NCI-H526 treated with DMSO at 0.1 percent for 48 hours (cell line): ENCODE data around the gene HIRIP3.
A peak's percentile ranks its signal among the peaks of the same experiment; 100 is the strongest.

Source experiments
- DNase-seq: peaks from one replicate; lab custom pipeline; 2025; lab: John Stamatoyannopoulos, UW

Gene HIRIP3

GRCh38 chr16:29996766-29997250, 1.4 kb upstream of the HIRIP3 start:
- no peak for DNase-seq

DNA sequence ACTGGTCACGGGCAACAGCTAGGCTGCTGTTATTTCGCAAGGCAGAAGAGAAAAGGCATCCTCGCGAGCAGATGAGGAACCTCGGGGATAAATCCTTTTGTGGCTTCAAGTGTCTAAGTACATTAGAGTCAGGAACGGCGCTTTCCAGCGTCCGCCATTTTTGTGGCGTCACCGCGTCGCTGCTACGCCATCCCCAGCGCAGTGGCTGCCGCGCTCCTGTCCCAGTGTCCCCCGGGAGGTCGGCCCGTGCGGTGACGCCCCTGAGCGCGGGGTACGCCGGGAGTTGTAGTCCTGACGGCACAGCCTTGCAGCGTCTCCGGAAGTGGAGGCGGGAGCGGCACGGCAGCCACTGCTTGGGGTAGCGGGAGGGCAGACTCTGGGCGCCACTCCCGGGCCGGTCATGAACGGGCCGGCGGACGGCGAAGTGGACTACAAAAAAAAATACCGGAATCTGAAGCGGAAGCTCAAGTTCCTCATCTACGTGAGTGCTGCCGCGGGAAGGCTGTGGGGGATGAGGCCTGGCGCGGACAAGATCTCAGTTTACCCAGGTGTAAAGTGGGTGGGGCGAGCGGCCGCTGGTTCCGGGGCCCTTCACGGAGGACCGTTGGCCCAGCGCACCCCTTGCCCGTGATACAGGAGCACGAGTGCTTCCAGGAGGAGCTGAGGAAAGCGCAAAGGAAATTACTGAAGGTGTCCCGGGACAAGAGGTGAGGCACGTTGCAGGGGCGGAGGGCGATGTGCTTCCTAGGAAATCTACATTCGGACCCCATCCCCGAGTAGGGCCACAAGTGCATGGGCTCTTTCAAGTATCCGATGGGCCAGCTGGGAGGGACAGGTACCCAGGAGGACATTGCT, 721 bp upstream of the HIRIP3 start, which contains the start of gene INO80E:
Gene INO80E, plus strand, starts transcription at position 331 of the 855 bp plus-strand sequence. Its CDS starts 70 bp downstream, at position 401.
- DNase-seq: peak; percentile 90

GRCh38 chr16:29994600-29995323, 655 bp downstream of the HIRIP3 start:
- DNase-seq: no peak

GRCh38 chr16:29993903-29994599, 1.4 kb downstream of the HIRIP3 start:
- no peak for DNase-seq

- no peak for DNase-seq
Measured at GRCh38 chr16:29993191-29993902, 2.1 kb downstream of the HIRIP3 start.

DNA sequence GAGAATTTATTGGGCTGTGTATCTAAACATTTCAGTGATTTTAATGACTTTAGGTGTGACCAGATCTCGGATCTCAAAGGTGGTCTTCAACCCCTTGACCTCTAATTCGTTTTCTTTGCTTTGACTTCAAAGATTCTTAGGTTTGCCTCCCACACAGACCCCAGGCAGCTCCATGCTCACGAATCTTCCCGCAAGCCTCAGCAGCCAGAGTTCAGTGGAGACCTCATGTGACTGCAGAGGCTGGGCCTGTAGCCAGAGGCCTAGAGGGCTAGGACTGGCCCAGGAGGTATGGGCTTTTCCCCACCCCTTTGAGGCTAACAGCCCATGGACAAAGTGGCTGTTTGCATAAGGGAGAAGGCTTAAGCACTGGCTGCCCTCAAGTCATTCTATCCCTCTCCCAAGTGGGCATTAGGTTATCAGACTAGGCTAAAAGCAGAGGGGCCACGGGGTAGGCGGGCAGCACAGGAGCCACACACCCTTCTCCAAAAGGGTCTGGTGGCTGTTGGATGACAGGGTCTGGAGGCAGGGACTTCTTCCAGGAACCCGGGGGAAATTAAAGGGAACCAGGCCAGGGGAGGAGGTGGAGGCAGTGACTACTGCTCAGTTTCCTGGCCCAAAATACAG, 3.0 kb downstream of the HIRIP3 start:
- no peak for DNase-seq

- no peak for DNase-seq
Measured at GRCh38 chr16:29991571-29991904, 3.9 kb downstream of the HIRIP3 start.

DNA sequence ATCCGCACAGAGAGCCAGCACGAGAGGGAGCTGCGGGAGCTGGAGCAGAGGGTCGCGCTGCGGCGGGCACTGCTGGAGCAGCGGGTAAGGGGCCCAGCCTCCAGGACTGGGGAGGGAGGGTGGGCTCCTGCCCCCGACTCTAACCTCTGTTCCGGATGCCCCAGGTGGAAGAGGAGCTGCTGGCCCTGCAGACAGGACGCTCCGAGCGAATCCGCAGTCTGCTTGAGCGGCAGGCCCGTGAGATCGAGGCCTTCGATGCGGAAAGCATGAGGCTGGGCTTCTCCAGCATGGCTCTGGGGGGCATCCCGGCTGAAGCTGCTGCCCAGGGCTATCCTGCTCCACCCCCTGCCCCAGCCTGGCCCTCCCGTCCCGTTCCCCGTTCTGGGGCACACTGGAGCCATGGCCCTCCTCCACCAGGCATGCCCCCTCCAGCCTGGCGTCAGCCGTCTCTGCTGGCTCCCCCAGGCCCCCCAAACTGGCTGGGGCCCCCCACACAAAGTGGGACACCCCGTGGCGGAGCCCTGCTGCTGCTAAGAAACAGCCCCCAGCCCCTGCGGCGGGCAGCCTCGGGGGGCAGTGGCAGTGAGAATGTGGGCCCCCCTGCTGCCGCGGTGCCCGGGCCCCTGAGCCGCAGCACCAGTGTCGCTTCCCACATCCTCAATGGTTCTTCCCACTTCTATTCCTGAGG, 4.4 kb downstream of the HIRIP3 start:
- no peak for DNase-seq

GRCh38 chr16:29990034-29990433, 5.4 kb downstream of the HIRIP3 start:
- DNase-seq: no peak

- DNase-seq: no peak
Measured at GRCh38 chr16:29989111-29989858, 6.1 kb downstream of the HIRIP3 start.

DNA sequence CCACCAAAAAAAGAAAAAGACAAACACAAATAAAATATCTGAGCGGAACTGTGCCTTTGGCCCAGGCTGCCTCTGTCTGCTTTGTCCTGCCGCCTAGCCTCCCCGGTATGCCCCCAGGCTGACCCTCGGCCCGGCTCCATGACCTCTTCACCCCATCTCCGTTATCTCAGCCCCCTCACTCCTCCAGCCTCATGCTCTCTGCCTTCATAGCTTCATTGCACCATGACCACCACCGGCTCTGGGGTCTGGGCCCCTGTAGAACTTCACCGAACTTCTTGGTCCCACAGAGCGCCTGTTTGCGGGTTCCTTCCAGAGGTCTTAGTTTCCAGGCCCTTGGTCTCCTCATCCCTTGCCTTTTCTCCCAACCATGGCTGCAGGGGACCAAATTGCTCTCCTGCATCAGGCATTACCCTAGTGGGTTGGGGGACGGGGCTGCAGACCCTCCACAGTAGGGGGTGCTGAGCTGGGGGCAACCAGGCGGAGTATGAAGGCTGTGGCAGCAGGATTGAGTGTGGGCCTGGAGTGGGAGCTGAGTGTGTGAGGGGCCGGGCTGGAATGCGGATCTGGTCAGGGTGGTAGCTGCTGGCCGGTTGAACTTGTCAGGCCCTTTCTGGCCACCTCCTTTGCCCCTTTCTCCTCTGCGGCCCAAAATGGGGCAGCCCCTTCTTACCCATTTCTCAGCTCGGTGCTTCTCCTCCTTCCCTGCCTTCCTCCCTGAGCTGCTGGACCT, 6.9 kb downstream of the HIRIP3 start:
- no peak for DNase-seq

GRCh38 chr16:29987371-29988085, 7.9 kb downstream of the HIRIP3 start:
- DNase-seq: no peak

- DNase-seq: no peak
Measured at GRCh38 chr16:29986931-29987330, 8.5 kb downstream of the HIRIP3 start.

DNA sequence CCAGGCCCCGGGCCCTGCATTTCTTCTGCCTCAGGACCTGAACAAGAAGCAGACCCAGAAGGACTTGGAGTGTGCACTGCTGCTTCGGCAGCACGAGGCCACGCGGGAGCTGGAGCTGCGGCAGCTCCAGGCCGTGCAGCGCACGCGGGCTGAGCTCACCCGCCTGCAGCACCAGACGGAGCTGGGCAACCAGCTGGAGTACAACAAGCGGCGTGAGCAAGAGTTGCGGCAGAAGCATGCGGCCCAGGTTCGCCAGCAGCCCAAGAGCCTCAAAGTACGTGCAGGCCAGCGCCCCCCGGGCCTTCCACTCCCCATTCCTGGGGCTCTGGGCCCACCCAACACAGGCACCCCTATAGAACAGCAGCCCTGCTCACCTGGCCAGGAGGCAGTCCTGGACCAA, 9.2 kb downstream of the HIRIP3 start:
- no peak for DNase-seq

DNA sequence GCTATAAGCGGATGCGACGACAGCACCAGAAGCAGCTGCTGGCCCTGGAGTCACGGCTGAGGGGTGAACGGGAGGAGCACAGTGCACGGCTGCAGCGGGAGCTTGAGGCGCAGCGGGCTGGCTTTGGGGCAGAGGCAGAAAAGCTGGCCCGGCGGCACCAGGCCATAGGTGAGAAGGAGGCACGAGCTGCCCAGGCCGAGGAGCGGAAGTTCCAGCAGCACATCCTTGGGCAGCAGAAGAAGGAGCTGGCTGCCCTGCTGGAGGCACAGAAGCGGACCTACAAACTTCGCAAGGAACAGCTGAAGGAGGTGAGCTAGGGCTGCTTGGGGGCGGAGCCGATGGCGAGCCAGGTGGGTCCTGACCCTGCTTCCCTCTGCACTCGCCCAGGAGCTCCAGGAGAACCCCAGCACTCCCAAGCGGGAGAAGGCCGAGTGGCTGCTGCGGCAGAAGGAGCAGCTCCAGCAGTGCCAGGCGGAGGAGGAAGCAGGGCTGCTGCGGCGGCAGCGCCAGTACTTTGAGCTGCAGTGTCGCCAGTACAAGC, 10.1 kb downstream of the HIRIP3 start:
- no peak for DNase-seq

- DNase-seq: no peak
Measured at GRCh38 chr16:29984764-29985147, 10.7 kb downstream of the HIRIP3 start.

DNA sequence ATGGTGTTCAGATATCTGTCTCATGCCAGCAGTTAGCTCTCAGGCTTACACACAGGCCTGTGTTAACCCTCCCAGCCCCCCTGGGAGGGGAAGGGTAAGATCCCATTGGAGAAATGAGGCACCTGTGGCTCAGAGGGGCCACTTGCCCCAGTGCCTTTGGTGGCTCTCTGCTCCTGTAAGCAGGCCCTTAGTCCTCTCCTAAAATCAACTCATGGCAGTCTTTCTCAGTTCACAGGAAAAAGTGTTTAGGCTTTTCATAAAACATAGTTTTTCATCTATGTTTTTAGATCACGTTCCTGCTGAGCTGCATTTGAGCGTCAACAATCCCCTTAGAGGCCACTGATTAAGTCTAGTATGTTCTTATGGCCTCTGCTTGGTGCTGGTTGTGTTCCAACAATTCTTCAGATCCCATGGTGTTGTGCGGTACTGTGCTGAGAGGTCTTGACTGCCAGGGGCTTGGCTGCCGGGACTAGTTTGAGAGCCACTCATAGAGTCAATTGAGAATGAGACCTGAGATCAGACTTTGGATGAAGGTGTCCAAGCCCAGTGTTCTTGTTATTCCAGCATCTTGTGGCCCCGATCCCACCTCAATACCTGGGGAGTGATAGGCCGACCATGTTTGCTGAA, 11.2 kb downstream of the HIRIP3 start:
- DNase-seq: no peak
